NB4 (cell line): ENCODE measurements around the gene PSMB8.

ENCODE experiments used
- CTCF ChIP-seq: IDR thresholded peaks from one replicate; pipeline ENCODE4 v1.5.1; 2012; ENCODE audit warnings: low read depth, low read length
- MAX ChIP-seq: IDR thresholded peaks from 2 replicates; pipeline ENCODE4 v1.6.1; 2011; ENCODE audit warnings: low read depth, low read length
- MYC ChIP-seq: IDR thresholded peaks from 2 replicates; pipeline ENCODE4 v1.6.1; 2011; ENCODE audit warnings: low read depth, low read length
- POLR2A ChIP-seq: IDR thresholded peaks from 2 replicates; pipeline ENCODE4 v1.6.1; 2011; ENCODE audit warnings: mild to moderate bottlenecking; ENCODE audit not compliant: insufficient read length; ENCODE audit errors: extremely low read depth

- TF ChIP-seq CTCF (no peak), MAX (no peak), POLR2A (no peak), MYC (no peak)
Observed at GRCh38 chr6:32882879-32883250, 39.0 kb upstream of the PSMB8 start.
